ENCODE data around the gene GPAT3. TPM values are rescaled to one million over a fixed set of nuclear protein-coding genes. Genes with fewer than 3 reads are reported as not detected.

GPAT3 gene
- total RNA-seq, 1 donor from 2014 or later, result 16.0 TPM

GRCh38 chr4:83605744-83606172 lies 69.8 kb downstream of the GPAT3 start:
- Mint-ChIP-seq H3K4me3 (ENCODE audit: unreplicated experiment) (no peak overlapping the region), H3K27me3 (ENCODE audit: unreplicated experiment) (no peaks in the 10 kb centered on the region), H3K27ac (ENCODE audit: unreplicated experiment) (no peak overlapping the region), H3K36me3 (ENCODE audit: low read depth, unreplicated experiment) (peaks cover 4% of the 10 kb centered on the region), H3K9me3 (ENCODE audit: unreplicated experiment) (no peaks in the 10 kb centered on the region), H3K4me1 (ENCODE audit: unreplicated experiment) (no peaks in the 10 kb centered on the region)
- no peak for TF ChIP-seq CTCF (IDR thresholded peaks at IDR 0.05; ENCODE audit: unreplicated experiment)
- DNase-seq (ENCODE audit: low spot score), result no peak

GRCh38 chr4:83606460-83606859 lies 70.6 kb downstream of the GPAT3 start:
- H3K36me3 Mint-ChIP-seq (ENCODE audit: low read depth, unreplicated experiment), result peaks cover 4% of the 10 kb centered on the region
- H3K9me3 Mint-ChIP-seq (ENCODE audit: unreplicated experiment), result no peaks in the 10 kb centered on the region
- H3K27me3 Mint-ChIP-seq (ENCODE audit: unreplicated experiment), result no peaks in the 10 kb centered on the region
- DNase-seq (ENCODE audit: low spot score), result no peak
- H3K4me1 Mint-ChIP-seq (ENCODE audit: unreplicated experiment), result no peaks in the 10 kb centered on the region
- H3K27ac Mint-ChIP-seq (ENCODE audit: unreplicated experiment), result no peak overlapping the region
- TF ChIP-seq CTCF (IDR thresholded peaks at IDR 0.05; ENCODE audit: unreplicated experiment), result no peak
- no peak overlapping the region for H3K4me3 Mint-ChIP-seq (ENCODE audit: unreplicated experiment)

- no peak overlapping the region for H3K27ac Mint-ChIP-seq (ENCODE audit: unreplicated experiment)
- H3K9me3 Mint-ChIP-seq (ENCODE audit: unreplicated experiment), result no peaks in the 10 kb centered on the region
- no peak overlapping the region for H3K4me3 Mint-ChIP-seq (ENCODE audit: unreplicated experiment)
- H3K27me3 Mint-ChIP-seq (ENCODE audit: unreplicated experiment), result no peaks in the 10 kb centered on the region
- no peak for DNase-seq (ENCODE audit: low spot score)
- H3K36me3 Mint-ChIP-seq (ENCODE audit: low read depth, unreplicated experiment), result peaks cover 4% of the 10 kb centered on the region
- TF ChIP-seq CTCF (IDR thresholded peaks at IDR 0.05; ENCODE audit: unreplicated experiment), result no peak
- H3K4me1 Mint-ChIP-seq (ENCODE audit: unreplicated experiment), result no peaks in the 10 kb centered on the region
Observed at GRCh38 chr4:83606898-83607297, 71.0 kb downstream of the GPAT3 start.

GRCh38 chr4:83609365-83609764 lies 73.5 kb downstream of the GPAT3 start:
- Mint-ChIP-seq H3K27me3 (ENCODE audit: unreplicated experiment) (no peaks in the 10 kb centered on the region), H3K9me3 (ENCODE audit: unreplicated experiment) (no peaks in the 10 kb centered on the region), H3K4me1 (ENCODE audit: unreplicated experiment) (no peaks in the 10 kb centered on the region), H3K36me3 (ENCODE audit: low read depth, unreplicated experiment) (peaks cover 4% of the 10 kb centered on the region), H3K27ac (ENCODE audit: unreplicated experiment) (no peak overlapping the region), H3K4me3 (ENCODE audit: unreplicated experiment) (no peak overlapping the region)
- DNase-seq (ENCODE audit: low spot score), result no peak
- no peak for TF ChIP-seq CTCF (IDR thresholded peaks at IDR 0.05; ENCODE audit: unreplicated experiment)

- TF ChIP-seq CTCF (IDR thresholded peaks at IDR 0.05; ENCODE audit: unreplicated experiment), result no peak
- DNase-seq (ENCODE audit: low spot score), result no peak
- Mint-ChIP-seq H3K4me3 (ENCODE audit: unreplicated experiment) (no peak overlapping the region), H3K9me3 (ENCODE audit: unreplicated experiment) (no peaks in the 10 kb centered on the region), H3K36me3 (ENCODE audit: low read depth, unreplicated experiment) (peaks cover 4% of the 10 kb centered on the region), H3K4me1 (ENCODE audit: unreplicated experiment) (no peaks in the 10 kb centered on the region), H3K27me3 (ENCODE audit: unreplicated experiment) (no peaks in the 10 kb centered on the region), H3K27ac (ENCODE audit: unreplicated experiment) (no peak overlapping the region)
Observed at GRCh38 chr4:83610729-83611128, 74.8 kb downstream of the GPAT3 start.

Measured in endothelial cell (in vitro differentiated cells).